Body of pancreas (tissue), 4 donors: ENCODE measurements around the gene ADGRF3.

Source experiments
- CTCF ChIP-seq, 7 experiments: fragments of 450-650 bp in 4 of 7; fragments of 200-600 bp in 3 of 7; sonication (generic) in 3 of 7; IDR thresholded peaks; one replicate each; pipeline ENCODE4 v1.5.1; 2016 to 2019; ENCODE audit warnings: antibody characterized with exemption in 7 of 7
- POLR2A ChIP-seq, 3 donors: fragments of 450-650 bp; IDR thresholded peaks; one replicate each; pipeline ENCODE4 v1.6.1; 2016; ENCODE audit warnings: antibody characterized with exemption in 3 of 3, mild to moderate bottlenecking in 2 of 3

GRCh38 chr2:26268213-26268612, 78.4 kb downstream of the ADGRF3 start:
- TF ChIP-seq CTCF (IDR thresholded peaks at IDR 0.05) (no peak), POLR2A (IDR thresholded peaks at IDR 0.05) (no peak)
